K562 (cell line): Measurements from ENCODE around the gene CUL2. TPM values are rescaled to one million over a fixed set of nuclear protein-coding genes. Genes with fewer than 3 reads are reported as not detected.

Source experiments
- ATAC-seq: fragments of 200-7000 bp; cut with Tn5 transposase; 3 replicates; pipeline ENCODE4 v1.9.1; 2020; ENCODE audit warnings: moderate library complexity
- BruUV-seq: library from RNA; stranded (reverse); fragments of 400-500 nt; replicated peaks from 2 replicates; lab custom pipeline; 2021; lab: Mats Ljungman, UMichigan
- CTCF ChIA-PET: fragments of 300-600 bp; formaldehyde crosslinking; extraction: SDS; loops from one replicate; lab custom pipeline; 2021; ENCODE audit warnings: low intra/inter-chr PET ratio; lab: Yijun Ruan, JAX
- POLR2A ChIA-PET: fragments of 300-600, 350-650 bp; sonication (Branson Sonifier 250); formaldehyde crosslinking; extraction: SDS; loops from one replicate; lab custom pipeline; 2021; ENCODE audit warnings: antibody characterized with exemption, inconsistent platforms; lab: Yijun Ruan, JAX
- DNase-seq, 4 experiments: peaks; one replicate each; pipeline versions ENCODE4 v3.0.0 to v3.0.0-alpha.2; 2011 to 2018; ENCODE audit warnings: low spot score in 3 of 4, mixed read lengths in 3 of 4; ENCODE audit errors: extremely low read depth in 1 of 4
- FAIRE-seq: peaks from 2 replicates; lab custom pipeline; 2011; peaks lifted over from hg19 to GRCh38; lab: Jason Lieb, UNC
- H2AFZ ChIP-seq: 2 replicates; pipeline ENCODE4 v1.6.0; 2011; ENCODE audit warnings: low read depth, low read length, control low read depth, inconsistent platforms
- H3K27ac ChIP-seq: fragments of 200-600 bp; 3 replicates; pipeline ENCODE4 v1.8.0; 2011; ENCODE audit warnings: low read depth, mild to moderate bottlenecking, control low read depth, inconsistent platforms, low read length, moderate library complexity, mixed read lengths; ENCODE audit errors: extremely low read depth
- H3K27me3 ChIP-seq, 2 experiments: fragments of 300-600 bp in 1 of 2; 2 replicates in 1 of 2; 3 replicates in 1 of 2; pipeline versions ENCODE4 v1.6.0 to v1.8.0; 2011; ENCODE audit warnings: inconsistent platforms in 2 of 2, low read length in 2 of 2, mild to moderate bottlenecking in 1 of 2, mixed read lengths in 1 of 2, moderate library complexity in 1 of 2; ENCODE audit not compliant: control insufficient read depth in 2 of 2, insufficient read depth in 2 of 2
- H3K36me3 ChIP-seq: fragments of 300-600 bp; 3 replicates; pipeline ENCODE4 v1.8.0; 2011; ENCODE audit warnings: mild to moderate bottlenecking, low read length, inconsistent platforms; ENCODE audit not compliant: control insufficient read depth, insufficient read depth
- H3K4me1 ChIP-seq, 2 experiments: fragments of 200-600 bp in 1 of 2; replicated peaks in 1 of 2; 2 replicates in 1 of 2; 3 replicates in 1 of 2; pipeline versions ENCODE4 v1.5.1 to v1.8.0; 2011; ENCODE audit warnings: inconsistent platforms in 2 of 2, low read length in 2 of 2, mild to moderate bottlenecking in 1 of 2, mixed read lengths in 1 of 2, moderate library complexity in 1 of 2; ENCODE audit not compliant: control insufficient read depth in 2 of 2, insufficient read depth in 2 of 2
- H3K4me2 ChIP-seq: 2 replicates; pipeline ENCODE4 v1.6.1; 2011; ENCODE audit warnings: low read length, control low read depth, inconsistent platforms, mixed read lengths; ENCODE audit not compliant: insufficient read depth
- H3K4me3 ChIP-seq: fragments of 200-600 bp; sonication (generic), shearing (Covaris generic); 2 replicates; pipeline ENCODE4 v1.5.1; 2016; ENCODE audit warnings: control low read depth, inconsistent platforms
- H3K79me2 ChIP-seq: fragments of 200-600 bp; 3 replicates; pipeline ENCODE4 v1.8.0; 2011; ENCODE audit warnings: low read length, inconsistent platforms; ENCODE audit not compliant: control insufficient read depth, insufficient read depth
- H3K9ac ChIP-seq, 2 experiments: 2 replicates each; pipeline versions ENCODE4 v1.6.0 to v1.6.1; 2011; ENCODE audit warnings: low read depth in 2 of 2, low read length in 2 of 2, control low read depth in 1 of 2, inconsistent platforms in 1 of 2, mild to moderate bottlenecking in 1 of 2, mixed read lengths in 1 of 2; ENCODE audit not compliant: insufficient read depth in 1 of 2
- H3K9me1 ChIP-seq: one replicate; pipeline ENCODE4 v1.6.0; 2011; ENCODE audit warnings: inconsistent platforms, mild to moderate bottlenecking, low read length, moderate library complexity; ENCODE audit not compliant: control insufficient read depth, insufficient read depth
- H3K9me3 ChIP-seq: replicated peaks from 2 replicates; pipeline ENCODE4 v1.5.1; 2011; ENCODE audit warnings: low read depth, low read length, inconsistent platforms; ENCODE audit not compliant: control insufficient read depth, insufficient read depth
- H4K20me1 ChIP-seq: replicated peaks from 2 replicates; pipeline ENCODE4 v1.6.1; 2011; ENCODE audit warnings: low read length, inconsistent platforms, mixed read lengths; ENCODE audit not compliant: control insufficient read depth, insufficient read depth
- ARHGAP35 ChIP-seq: fragments of 450-650 bp; IDR thresholded peaks from 2 replicates; pipeline ENCODE4 v1.6.1; 2018; ENCODE audit not compliant: partially characterized antibody
- ATF6 ChIP-seq: sonication (generic); formaldehyde crosslinking; IDR thresholded peaks from 2 replicates; pipeline ENCODE4 v1.4.0; 2020; ENCODE audit warnings: mild to moderate bottlenecking, missing genetic modification reagents
- KDM2B ChIP-seq: fragments of 250-450 bp; sonication (Bioruptor Pico); IDR thresholded peaks from 2 replicates; pipeline ENCODE4 v1.8.0; 2021; ENCODE audit warnings: mild to moderate bottlenecking, moderate library complexity
- ZKSCAN8 ChIP-seq: fragments of 200-800 bp; sonication (Bioruptor generic); IDR thresholded peaks from 2 replicates; pipeline ENCODE4 v1.6.1; 2016; ENCODE audit warnings: missing genetic modification characterization, missing compliant biosample characterization
- ZNF766 ChIP-seq: fragments of 200-800 bp; sonication (Bioruptor generic); conservative IDR thresholded peaks from 2 replicates; pipeline ENCODE4 v1.6.1; 2016; ENCODE audit warnings: missing genetic modification characterization, missing compliant biosample characterization
- WGBS: fragments of 100-300 bp; shearing (Covaris generic); methylation state at CpG from one replicate; pipeline ENCODE4 v1.1.6; 2016; ENCODE audit warnings: low coverage, mixed read lengths; ENCODE audit not compliant: insufficient coverage; ENCODE audit errors: missing lambda C conversion rate; 5-methylcytosine and 5-hydroxymethylcytosine counted together
- in situ Hi-C: fragments of 300-500 bp; cut with MboI; formaldehyde crosslinking; loops from 4 replicates; pipeline ENCODE4 v1.15.0; 2018; ENCODE audit warnings: inconsistent platforms, mixed read lengths
- intact Hi-C: fragments of 100-400 bp; cut with micrococcal nuclease; formaldehyde crosslinking; loops from 2 replicates; pipeline ENCODE4 v1.14.2; 2022
- polyA plus RNA-seq, 8 experiments: library from polyadenylated mRNA; depleted of rRNA in 4 of 8; stranded (reverse) in 5 of 8; unstranded in 3 of 8; fragments of >200 nt; fragmentation: Nextera tagmentation in 2 of 8; fragmentation: Illumina TruSeq in 1 of 8; extraction: Ambion mirVana in 2 of 8; extraction: Trizol in 1 of 8; gene quantifications; 2 replicates each; pipeline versions ENCODE4 v1.2.1 to v1.2.3, GENCODE V29; 2011 to 2014; ENCODE audit warnings: inconsistent platforms in 1 of 8, missing spikeins in 1 of 8
- total RNA-seq, 7 experiments: library from RNA; depleted of rRNA in 6 of 7; stranded (reverse); fragments of >200 nt in 6 of 7; fragmentation: Illumina TruSeq in 2 of 7; extraction: Trizol in 2 of 7; gene quantifications; 2 replicates each; pipeline versions ENCODE4 v1.2.1 to v1.2.3, GENCODE V29; 2011 to 2021; ENCODE audit warnings: low replicate concordance in 1 of 7

CUL2 gene
- total and polyA plus RNA-seq, 9 of the 15 experiments (the other 6 are each of a cell fraction or from before 2014, with no cell fraction given), result 17.3 to 46.3 (median 41.2) TPM

GRCh38 chr10:35017608-35018007 is 72.5 kb downstream of the CUL2 start:
- Histone ChIP-seq H3K4me2 (no peak overlapping the region), H3K4me1 (no peaks in the 10 kb centered on the region), H3K9ac (no peak overlapping the region), H3K27ac (no peak overlapping the region), H3K9me3 (no peaks in the 10 kb centered on the region), H3K36me3 (peaks cover 40% of the 10 kb centered on the region; the same call in 2 of the 3 replicates), H4K20me1 (no peaks in the 10 kb centered on the region), H3K79me2 (no peaks in the 10 kb centered on the region), H2AFZ (no peak overlapping the region), H3K27me3 (no peaks in the 10 kb centered on the region), H3K9me1 (no peaks in the 10 kb centered on the region), H3K4me3 (no peak overlapping the region)
- ATAC-seq, result no peak
- POLR2A ChIA-PET, result no interaction called here
- no peak for FAIRE-seq
- BruUV-seq, result no TSS peak
- TF ChIP-seq ZKSCAN8, result no peak
- TF ChIP-seq ARHGAP35, result no peak
- no peak for TF ChIP-seq KDM2B (CRISPR knock-in tag)
- TF ChIP-seq ZNF766 (CRISPR knock-in tag), result no peak
- no peak for TF ChIP-seq ATF6 (CRISPR knock-in tag)
- intact Hi-C loops, result no loop called here
- in situ Hi-C loops, result no loop called here
- WGBS, result 90% methylated on average over 3 of the region's 5 CpGs
- no peak for DNase-seq
- CTCF ChIA-PET, result no interaction called here
